Memory B cell (primary cell): Measurements from ENCODE around the gene RAB36.

ENCODE experiments used
- ATAC-seq: fragments of 150-1000 bp; cut with Tn5 transposase; 2 replicates; pipeline ENCODE4 v1.10.0; 2021; ENCODE audit warnings: low read depth, mild to moderate bottlenecking, moderate library complexity
- DNase-seq, 2 donors: peaks; one replicate each; pipeline ENCODE4 v3.0.0; 2022; ENCODE audit warnings: low spot score in 2 of 2
- H3K27ac Mint-ChIP-seq: one replicate; pipeline ENCODE4 v1.8.0; 2022; ENCODE audit warnings: mild to moderate bottlenecking, moderate library complexity, mixed read lengths
- H3K27me3 Mint-ChIP-seq: one replicate; pipeline ENCODE4 v1.8.0; 2022; ENCODE audit warnings: mixed read lengths
- H3K36me3 Mint-ChIP-seq: one replicate; pipeline ENCODE4 v1.8.0; 2022; ENCODE audit warnings: mild to moderate bottlenecking, mixed read lengths
- H3K4me1 Mint-ChIP-seq: one replicate; pipeline ENCODE4 v1.8.0; 2022; ENCODE audit warnings: mixed read lengths
- H3K4me3 Mint-ChIP-seq: one replicate; pipeline ENCODE4 v1.8.0; 2022; ENCODE audit warnings: mild to moderate bottlenecking, moderate library complexity, mixed read lengths
- H3K9me3 Mint-ChIP-seq: one replicate; pipeline ENCODE4 v1.8.0; 2022; ENCODE audit warnings: mixed read lengths

The RAB36 gene

DNA sequence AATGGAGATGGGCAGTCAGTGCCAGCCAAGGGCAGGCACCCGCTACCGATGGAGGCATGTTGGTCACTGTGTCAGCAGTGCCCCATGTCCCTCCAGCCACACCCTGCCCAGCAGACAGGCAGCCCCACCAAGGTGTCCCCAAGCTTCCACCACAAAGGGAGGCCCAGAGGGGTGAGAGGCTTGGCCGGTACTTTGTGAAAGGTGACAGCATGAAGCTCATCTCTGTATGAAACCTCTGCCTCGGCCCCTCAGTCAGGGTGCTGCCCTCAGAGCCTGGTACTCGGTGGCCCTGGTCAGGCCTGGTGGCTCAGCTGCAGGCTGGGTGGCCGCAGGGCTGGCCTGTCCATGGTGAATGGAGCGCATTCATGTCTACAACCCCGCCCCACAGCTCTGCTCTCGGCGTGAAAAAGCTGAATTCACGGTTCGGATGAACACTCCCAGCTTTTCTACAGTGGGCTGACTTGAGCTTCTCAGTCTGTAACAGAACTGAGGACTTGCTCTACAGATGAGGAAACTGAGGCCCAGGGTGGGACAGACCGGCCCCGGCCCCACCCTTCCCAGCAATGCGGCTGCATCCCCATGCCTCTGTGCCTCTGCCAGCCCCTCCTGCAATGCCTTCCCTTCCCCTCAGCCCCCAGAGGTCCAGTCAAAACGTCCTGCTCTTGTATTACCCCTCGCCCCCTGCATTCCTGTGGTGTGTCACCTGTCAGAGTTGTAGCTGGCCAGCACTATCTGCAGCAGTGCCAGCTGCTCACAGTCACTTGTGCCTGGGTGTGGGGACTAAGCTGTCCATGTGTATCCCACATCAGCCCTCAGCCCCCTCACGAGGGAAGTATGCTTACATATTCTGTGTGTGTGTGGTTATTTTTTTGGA lies 31.2 kb upstream of the RAB36 start:
- Mint-ChIP-seq H3K4me3 (no peak overlapping the region), H3K27ac (no peak overlapping the region)
- ATAC-seq = no peak

DNA sequence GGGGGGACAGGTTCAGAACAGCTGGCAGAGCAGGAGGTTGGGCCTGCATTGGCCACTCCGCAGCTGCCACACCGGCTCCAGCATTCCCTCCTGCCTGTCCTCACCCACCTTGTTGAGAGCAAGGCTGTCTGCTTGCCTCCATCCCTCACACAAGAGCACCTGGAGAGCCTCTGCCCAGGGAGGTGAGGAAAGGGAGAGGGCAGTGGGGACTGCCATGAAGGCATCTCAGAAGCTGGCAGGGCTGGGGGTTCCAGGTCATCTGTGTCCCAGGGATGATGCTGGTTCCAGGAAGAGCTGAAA lies 30.6 kb upstream of the RAB36 start:
- Mint-ChIP-seq H3K4me1 (peaks cover 8% of the 10 kb centered on the region), H3K36me3 (no peaks in the 10 kb centered on the region), H3K27me3 (no peaks in the 10 kb centered on the region), H3K4me3 (no peak overlapping the region), H3K27ac (no peak overlapping the region), H3K9me3 (no peaks in the 10 kb centered on the region)
- ATAC-seq (no peak), DNase-seq (no peak)

More for the DNA sequence above, 31.2 kb upstream of the RAB36 start:
- H3K27me3 Mint-ChIP-seq = no peaks in the 10 kb centered on the region
- no peaks in the 10 kb centered on the region for H3K36me3 Mint-ChIP-seq
- DNase-seq = no peak
- peaks cover 2% of the 10 kb centered on the region for H3K4me1 Mint-ChIP-seq
- H3K9me3 Mint-ChIP-seq = no peaks in the 10 kb centered on the region

DNA sequence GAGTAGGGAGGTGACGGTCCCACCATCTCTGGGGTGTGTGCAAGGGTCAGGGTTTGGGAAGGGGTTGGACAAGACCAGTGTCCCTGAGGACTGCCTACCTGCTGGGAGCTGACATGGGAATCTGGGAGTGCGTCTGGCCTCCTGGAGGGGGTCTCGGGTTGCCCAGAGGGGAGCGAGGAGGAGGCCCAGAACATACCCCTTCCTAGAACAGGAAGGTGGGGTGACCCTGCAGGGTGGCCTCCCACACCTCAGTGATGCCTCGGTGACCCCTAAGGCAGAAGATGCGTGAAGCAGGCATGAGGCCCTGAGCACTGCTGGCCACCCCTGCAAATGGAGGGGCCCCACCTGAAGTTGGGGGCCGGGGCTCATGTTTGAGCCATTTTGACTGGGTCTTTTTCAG lies 29.9 kb upstream of the RAB36 start:
- Mint-ChIP-seq H3K36me3 (no peaks in the 10 kb centered on the region), H3K4me3 (no peak overlapping the region), H3K9me3 (no peaks in the 10 kb centered on the region), H3K27me3 (no peaks in the 10 kb centered on the region), H3K4me1 (peaks cover 8% of the 10 kb centered on the region), H3K27ac (no peak overlapping the region)
- ATAC-seq (no peak), DNase-seq (no peak)

DNA sequence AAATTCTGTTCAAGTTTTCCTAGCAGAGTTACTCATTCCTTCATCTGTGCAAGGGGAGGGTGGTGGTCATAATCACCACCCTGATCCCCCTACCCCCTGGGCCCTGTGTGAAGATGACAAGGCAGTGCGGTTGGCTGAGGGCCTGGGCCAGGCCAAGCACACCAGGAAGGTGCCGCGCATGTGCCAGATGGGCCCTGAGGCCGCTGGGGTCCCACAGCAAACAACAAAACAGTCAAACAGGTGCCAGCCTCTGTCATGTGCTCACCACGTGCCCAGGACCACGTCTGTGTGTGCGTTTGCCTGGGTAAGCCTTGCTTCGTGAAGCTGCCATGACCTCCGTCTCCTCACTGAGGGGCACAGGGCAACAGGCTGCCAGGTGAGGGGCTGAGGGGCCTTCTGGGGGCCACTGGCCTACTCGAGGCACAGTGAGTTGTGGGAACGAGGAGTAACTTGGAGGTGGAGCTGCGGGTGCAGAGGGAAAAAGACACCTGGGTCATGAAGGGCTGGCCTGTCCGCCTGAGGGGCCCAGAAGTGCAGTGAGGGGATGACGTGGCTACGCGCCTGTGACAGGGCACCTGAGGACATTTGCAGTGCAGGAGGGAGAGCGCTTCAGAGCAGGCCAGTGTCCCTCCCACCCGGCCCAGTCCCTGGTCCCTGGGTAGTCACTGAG lies 29.3 kb upstream of the RAB36 start:
- H3K4me1 Mint-ChIP-seq = peaks cover 8% of the 10 kb centered on the region
- H3K27ac Mint-ChIP-seq = no peak overlapping the region
- no peak for DNase-seq
- H3K27me3 Mint-ChIP-seq = no peaks in the 10 kb centered on the region
- H3K4me3 Mint-ChIP-seq = no peak overlapping the region
- no peaks in the 10 kb centered on the region for H3K9me3 Mint-ChIP-seq
- H3K36me3 Mint-ChIP-seq = no peaks in the 10 kb centered on the region
- no peak for ATAC-seq

DNA sequence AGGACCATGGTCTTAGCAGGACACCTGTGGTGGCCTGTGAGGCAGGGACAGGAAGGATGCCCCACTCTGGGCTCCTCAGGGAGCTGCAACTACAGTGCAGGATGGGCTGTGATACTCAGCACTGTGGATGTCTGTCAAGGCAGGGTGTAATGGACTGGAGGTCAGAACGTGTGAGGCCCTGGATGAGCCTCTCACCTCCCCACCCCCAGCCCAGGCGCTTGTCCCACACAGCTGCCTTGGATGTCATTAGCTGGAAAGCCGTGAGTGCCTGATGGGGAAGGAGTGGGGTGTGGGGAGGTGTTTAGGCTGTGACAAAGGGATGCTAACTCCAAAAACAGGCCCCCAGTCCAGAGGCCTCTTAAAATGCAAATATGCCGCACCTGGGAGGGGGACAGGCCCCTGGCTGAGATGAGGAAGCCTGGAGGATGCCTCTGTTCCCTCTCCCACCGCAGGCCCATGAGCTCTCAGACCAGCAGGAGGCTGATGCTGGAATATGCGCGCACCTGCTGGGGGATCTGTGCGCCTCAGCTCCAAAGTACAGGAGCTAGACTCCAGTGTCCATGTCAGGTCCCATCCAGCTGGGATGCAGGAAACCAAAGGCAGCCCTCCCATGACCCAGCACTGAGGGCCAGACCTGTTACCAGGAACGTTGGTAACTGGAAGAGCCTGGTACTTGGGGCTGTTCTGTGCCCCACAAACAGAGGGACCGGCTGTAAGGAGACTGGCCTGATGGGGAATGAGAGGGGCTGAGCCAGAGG lies 28.6 kb upstream of the RAB36 start:
- Mint-ChIP-seq H3K27me3 (no peaks in the 10 kb centered on the region), H3K27ac (no peak overlapping the region), H3K4me1 (peaks cover 8% of the 10 kb centered on the region), H3K36me3 (no peaks in the 10 kb centered on the region), H3K4me3 (no peak overlapping the region), H3K9me3 (no peaks in the 10 kb centered on the region)
- ATAC-seq (no peak), DNase-seq (no peak)

DNA sequence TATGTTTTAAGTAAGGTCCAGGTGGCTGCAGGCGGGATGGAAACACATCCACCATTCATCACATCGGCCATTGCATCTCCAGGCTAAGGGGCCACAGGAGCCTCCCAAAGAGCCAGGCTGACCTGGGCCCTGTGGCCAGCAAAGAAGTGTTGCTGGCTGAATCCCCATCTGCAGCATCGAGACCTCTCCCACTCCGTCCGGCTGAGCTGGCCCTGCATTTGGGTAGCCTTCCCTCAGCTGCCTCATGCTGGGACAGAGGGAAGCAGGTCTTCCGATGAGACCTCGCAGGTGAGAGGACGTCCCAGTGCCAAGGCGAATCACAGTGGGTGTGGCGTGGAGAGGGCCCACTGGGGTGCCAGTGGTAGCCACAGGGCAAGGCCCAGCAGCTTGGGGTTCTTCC lies 28.0 kb upstream of the RAB36 start:
- Mint-ChIP-seq H3K27ac (no peak overlapping the region), H3K4me3 (no peak overlapping the region), H3K36me3 (no peaks in the 10 kb centered on the region), H3K27me3 (no peaks in the 10 kb centered on the region), H3K9me3 (no peaks in the 10 kb centered on the region), H3K4me1 (peaks cover 7% of the 10 kb centered on the region)
- DNase-seq (no peak), ATAC-seq (no peak)

DNA sequence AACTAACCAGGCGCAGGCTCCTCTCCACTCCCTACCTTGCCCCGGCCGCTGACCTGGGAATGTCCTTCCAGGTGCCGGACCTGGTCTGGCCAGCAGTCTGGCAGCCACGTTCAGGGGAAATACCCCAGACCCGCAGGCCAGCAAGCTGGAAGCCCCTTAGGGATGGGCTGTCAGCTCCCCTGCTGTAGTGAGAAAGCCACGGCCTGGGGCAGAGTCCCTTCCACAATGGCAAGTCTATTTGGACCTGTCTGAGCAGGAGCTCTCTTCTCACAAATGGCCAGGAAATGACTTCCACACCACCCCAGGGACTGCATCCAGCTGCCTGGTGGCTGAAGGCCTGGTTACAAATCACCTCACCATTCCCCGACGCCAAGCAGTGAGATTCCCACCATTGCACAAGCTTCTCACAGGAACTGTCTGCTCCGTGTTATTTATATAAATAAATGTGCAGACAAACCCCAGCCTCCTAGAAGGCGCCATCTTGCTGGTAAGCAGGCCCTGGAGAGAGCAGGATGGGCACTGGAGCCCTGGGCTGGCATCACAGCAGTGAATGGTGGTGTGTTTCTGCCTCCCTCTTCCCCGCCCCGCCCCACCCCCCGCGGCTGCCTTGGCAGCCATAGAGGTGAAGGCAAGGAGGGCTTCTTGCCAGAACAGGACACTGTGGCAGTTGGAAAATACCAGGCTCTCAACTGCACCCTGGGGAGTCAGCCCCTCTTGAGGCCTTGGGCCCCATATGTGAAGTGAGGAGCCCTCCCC lies 27.2 kb upstream of the RAB36 start:
- Mint-ChIP-seq H3K4me3 (no peak overlapping the region), H3K4me1 (peaks cover 5% of the 10 kb centered on the region), H3K9me3 (no peaks in the 10 kb centered on the region), H3K36me3 (no peaks in the 10 kb centered on the region), H3K27me3 (no peaks in the 10 kb centered on the region), H3K27ac (no peak overlapping the region)
- DNase-seq (no peak), ATAC-seq (no peak)

DNA sequence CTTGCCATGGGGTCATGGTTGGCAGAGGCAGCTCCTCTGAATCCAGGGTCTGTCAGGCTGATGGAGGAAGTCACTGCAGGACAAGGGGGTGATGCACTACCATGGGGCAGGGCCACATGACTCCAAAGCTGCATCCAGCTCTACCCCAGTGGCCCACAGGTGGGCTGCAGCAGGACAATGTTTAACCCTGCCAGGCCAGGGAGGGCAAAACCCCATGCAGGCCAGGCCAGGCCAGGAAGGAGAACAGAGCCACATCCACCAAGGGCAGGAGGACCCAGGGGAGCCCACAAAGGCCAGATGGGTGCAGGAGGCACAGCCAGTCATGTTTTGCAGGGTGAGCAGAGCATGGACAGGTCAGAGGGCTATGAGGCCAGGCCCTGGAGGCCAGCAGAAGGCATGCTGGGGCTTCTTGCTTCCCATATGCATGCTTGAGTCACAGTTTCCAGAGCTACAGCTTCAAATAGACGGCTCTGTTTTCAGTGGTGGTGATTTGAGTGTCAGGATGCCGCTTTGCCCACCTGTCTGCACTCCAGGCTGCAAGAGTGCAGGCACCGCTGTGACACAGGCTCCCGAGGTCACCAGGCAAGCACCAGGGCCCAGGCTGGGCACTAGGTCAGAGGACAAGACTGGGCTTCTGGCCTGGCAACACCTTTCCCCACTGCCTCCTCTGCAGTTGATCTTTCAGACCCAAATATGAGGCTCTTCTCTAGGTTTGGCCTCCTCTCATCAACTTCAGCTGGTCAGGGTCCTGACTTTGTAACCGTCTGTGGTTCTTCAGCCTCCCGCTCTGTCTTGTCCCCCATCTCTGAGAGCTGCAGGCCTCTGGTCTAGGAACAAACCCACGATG lies 26.4 kb upstream of the RAB36 start:
- no peaks in the 10 kb centered on the region for H3K27me3 Mint-ChIP-seq
- peaks cover 5% of the 10 kb centered on the region for H3K4me1 Mint-ChIP-seq
- no peaks in the 10 kb centered on the region for H3K9me3 Mint-ChIP-seq
- peak overlapping the region; percentile 76 for H3K27ac Mint-ChIP-seq
- ATAC-seq (no peak), DNase-seq (no peak)
- H3K4me3 Mint-ChIP-seq = no peak overlapping the region
- no peaks in the 10 kb centered on the region for H3K36me3 Mint-ChIP-seq

DNA sequence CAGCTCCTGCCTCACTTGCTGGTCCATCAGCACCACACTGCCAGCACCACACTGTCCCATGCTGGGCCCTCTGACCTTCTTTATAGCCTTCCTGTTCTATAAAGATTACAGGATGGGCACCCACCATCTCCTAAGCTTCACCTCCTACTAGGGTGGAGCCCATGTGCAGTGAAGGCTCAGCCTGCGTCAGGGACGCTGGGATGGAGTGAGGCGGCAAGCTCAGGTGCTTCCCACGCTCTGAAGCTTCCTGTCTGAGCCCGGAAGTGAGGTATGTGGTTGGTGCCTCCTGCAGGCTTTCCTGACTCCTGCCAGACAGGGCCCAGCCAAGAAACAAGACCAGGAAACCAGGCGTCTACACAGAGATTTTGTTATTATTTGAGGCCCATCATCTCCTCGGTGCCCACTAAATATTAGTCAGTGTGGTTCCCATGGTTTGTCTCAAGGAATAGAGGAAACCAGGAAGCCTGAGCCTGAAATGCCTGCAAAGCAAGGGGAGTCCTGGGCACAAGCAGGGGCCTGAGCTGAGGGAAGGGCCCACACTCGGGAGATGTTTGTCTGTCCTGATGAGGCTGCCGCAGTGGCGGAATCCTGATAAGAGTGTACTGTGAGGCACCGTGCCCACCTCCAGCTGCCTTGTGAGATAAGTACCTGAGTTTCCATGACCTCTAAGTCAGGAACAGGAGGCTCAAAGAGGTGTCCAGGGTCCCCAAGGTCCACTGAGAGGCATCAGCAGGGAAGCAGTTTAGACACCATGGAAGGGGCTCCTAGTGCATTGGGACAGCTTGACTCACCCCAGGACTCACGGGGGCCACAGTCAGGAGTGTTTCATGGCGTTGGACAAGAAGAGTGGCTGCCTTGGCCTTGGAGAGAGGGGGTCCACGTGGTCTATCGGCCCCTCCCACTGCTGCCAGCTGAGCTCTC lies 25.5 kb upstream of the RAB36 start:
- peak overlapping the region; percentile 0 for H3K4me3 Mint-ChIP-seq
- no peaks in the 10 kb centered on the region for H3K27me3 Mint-ChIP-seq
- no peak for DNase-seq
- H3K36me3 Mint-ChIP-seq = no peaks in the 10 kb centered on the region
- peak; percentile 88 for ATAC-seq
- no peaks in the 10 kb centered on the region for H3K9me3 Mint-ChIP-seq
- peaks cover 5% of the 10 kb centered on the region for H3K4me1 Mint-ChIP-seq
- peak overlapping the region; percentile 76 for H3K27ac Mint-ChIP-seq

DNA sequence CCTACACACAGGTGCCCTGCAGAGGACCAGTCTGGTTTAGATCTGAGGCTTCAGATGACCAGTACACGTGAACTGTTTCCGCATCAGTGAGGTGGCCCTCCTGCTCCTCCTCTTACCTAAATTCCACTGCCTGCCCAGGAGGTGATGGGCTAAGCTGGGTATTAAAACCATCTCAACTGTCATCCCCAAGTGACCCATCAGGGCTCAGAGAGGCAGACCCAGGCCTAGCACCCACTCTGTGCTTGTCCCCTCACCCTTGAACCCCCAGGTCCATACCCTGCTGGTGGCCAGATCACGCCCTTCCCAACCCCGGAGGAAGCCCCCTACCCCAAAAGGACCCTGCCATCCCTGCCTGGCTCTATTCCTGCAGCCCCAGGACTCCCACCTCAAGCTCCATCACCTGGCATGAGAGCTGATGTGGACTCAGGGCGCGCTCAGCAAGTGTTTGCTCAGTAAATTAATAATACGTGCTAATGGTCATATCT lies 24.8 kb upstream of the RAB36 start:
- H3K27ac Mint-ChIP-seq = no peak overlapping the region
- H3K4me1 Mint-ChIP-seq = peaks cover 5% of the 10 kb centered on the region
- DNase-seq = no peak
- no peak for ATAC-seq
- H3K4me3 Mint-ChIP-seq = no peak overlapping the region
- no peaks in the 10 kb centered on the region for H3K36me3 Mint-ChIP-seq
- no peaks in the 10 kb centered on the region for H3K9me3 Mint-ChIP-seq
- H3K27me3 Mint-ChIP-seq = no peaks in the 10 kb centered on the region

DNA sequence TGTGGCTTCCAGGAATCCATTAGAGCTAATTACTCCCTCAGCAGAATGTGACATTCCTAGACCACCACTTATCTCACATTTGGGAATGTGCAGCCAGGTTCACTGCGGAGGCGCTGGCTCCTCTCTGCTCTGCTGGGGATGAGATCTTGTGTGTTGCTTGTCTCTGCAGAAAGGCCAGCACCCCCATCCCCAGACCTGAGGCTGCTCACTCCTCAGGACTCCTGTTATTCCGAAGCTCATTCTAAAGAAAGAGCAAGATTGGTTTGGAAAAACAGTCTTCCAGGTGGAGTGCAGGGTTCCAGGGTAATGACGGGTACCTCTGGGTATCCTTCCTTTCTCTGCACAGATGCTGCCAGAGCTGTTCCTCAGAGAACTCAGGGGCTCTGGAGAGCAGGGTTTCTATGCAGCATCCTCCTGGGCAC lies 24.3 kb upstream of the RAB36 start:
- H3K9me3 Mint-ChIP-seq = no peaks in the 10 kb centered on the region
- ATAC-seq (no peak), DNase-seq (no peak)
- H3K36me3 Mint-ChIP-seq = no peaks in the 10 kb centered on the region
- H3K27me3 Mint-ChIP-seq = no peaks in the 10 kb centered on the region
- H3K27ac Mint-ChIP-seq = no peak overlapping the region
- H3K4me1 Mint-ChIP-seq = peaks cover 5% of the 10 kb centered on the region
- H3K4me3 Mint-ChIP-seq = no peak overlapping the region

DNA sequence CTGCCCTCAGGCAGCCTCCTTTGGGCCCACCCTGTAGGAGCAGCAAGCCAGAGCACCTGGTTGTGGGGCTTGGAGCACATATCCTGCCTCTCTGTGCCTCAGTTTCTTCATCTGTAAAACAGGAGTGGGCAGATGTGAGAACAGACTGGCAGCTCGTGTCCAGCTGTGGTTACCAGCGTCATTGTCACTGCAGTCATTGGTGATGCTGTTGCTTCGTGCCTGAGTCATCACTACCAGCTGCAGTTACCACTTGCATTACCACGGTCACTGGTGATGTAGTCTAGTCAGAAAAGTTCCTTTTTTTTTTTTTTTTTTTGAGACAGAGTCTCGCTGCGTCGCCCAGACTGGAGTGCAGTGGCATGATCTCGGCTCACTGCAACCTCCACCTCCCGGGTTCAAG lies 23.9 kb upstream of the RAB36 start:
- peak; percentile 40 for ATAC-seq
- H3K4me1 Mint-ChIP-seq = peaks cover 5% of the 10 kb centered on the region
- H3K36me3 Mint-ChIP-seq = no peaks in the 10 kb centered on the region

More for the DNA sequence above, 23.9 kb upstream of the RAB36 start:
- DNase-seq = no peak
- Mint-ChIP-seq H3K9me3 (no peaks in the 10 kb centered on the region), H3K27me3 (no peaks in the 10 kb centered on the region), H3K27ac (no peak overlapping the region), H3K4me3 (no peak overlapping the region)
